Daoy (cell line): ENCODE results near the gene NARF. TPM values are rescaled to one million over a fixed set of nuclear protein-coding genes. Genes with fewer than 3 reads are reported as not detected.
"Not testable (repeated sequence)": the region's sequence is repeated elsewhere in the genome, so short reads cannot be mapped to it uniquely, and the experiment has no call there.

Experiments
- DNase-seq: peaks from one replicate; pipeline ENCODE4 v3.0.0-alpha.2; 2015; ENCODE audit warnings: low read depth
- total RNA-seq: library from RNA; depleted of rRNA; stranded (reverse); fragments of >200 nt; shearing (Covaris generic); gene quantifications from 2 replicates; pipeline ENCODE4 v1.2.3, GENCODE V29; 2014; rRNA removed

NARF gene
- 42.3 and 59.4 TPM in 2 replicates for total RNA-seq

DNA sequence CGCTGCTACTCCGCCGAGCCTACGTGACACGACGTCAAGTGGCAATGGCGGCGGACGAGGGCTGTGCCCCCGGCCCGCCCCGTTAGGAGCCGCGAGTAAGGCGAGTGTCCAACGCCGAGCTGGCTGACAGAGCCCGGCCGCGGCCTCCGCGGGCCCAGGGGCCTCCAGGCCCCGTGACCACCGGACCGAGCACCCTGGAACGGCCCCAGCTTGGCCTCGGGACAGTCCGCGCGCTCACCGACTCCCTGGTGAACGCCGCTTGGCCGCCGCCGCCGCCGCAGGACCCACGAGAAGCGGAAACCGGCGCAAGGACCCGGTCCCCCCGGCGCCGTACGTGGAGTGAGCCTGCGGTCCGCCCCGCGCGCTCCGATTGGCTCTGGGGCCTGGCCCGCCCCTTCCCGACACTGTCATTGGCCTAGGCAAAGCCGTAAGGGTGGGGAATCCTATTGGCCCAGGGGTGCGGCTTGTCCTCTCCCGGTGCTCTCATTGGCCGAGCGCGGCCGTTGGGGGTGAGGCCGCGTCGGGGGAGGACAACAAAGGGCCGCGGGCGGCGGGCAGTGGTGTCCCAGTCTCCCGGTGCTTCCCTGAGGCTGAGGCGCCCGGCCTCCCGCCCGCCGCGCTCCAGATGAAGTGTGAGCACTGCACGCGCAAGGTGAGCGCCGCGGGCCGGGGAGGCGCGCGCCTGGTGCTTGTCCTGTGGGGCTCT is at the start of gene NARF:
Gene NARF (plus strand): TSS at position 563 of the 706 bp plus-strand sequence. CDS start 63 bp downstream, at position 626.
- peak; percentile 99 for DNase-seq

DNA sequence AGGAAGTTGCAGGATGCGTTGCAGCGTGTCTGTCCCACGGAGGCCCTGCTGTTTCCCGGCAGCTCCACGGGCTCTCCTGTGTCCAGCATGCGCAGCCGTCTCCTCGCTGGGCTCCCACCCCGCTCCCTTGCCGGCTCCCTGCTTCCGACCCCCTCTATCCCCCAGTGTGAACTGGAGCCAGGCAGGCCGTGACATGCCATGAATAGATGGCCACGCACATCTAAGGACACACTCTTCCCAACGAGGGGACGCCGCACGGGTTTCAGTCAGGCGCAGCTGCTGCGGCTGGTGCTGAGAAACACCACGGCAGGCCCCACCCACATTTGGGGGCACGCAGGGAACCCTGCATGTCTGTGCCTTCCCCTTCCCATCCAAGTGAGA is 49.6 kb upstream of the NARF start:
- no peak for DNase-seq

- DNase-seq = no peak
Measured at GRCh38 chr17:82410014-82410716, 48.4 kb upstream of the NARF start.

DNA sequence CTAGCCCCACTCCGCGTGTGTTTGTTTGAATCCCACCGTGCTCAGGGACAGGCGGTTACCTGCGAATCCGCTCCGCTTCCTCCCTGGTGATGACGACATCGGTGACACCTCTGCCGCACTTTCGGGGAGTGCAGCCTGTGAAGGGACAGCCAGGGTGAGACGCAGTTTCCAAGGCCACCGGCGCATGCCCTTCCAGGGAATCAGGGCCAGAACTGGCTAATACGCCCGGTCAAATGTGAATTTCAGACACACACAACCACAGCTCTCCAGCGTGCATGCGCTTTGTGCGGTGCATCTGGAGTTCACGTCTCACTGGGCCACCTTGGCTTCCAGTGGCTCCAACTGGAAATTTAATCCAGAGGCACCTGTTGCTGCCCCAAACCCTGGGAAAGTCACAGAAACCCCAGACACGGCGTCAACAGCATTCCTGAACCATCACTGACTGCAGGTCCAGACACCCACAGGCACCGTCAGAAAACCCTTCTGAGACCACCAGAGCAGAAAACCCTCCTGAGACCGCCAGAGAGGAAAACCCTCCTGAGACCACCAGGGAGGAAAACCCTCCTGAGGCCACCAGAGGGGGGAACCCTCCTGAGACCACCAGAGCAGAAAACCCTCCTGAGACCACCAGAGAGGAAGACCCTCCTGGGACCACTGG is 47.0 kb upstream of the NARF start:
- no peak for DNase-seq

DNA sequence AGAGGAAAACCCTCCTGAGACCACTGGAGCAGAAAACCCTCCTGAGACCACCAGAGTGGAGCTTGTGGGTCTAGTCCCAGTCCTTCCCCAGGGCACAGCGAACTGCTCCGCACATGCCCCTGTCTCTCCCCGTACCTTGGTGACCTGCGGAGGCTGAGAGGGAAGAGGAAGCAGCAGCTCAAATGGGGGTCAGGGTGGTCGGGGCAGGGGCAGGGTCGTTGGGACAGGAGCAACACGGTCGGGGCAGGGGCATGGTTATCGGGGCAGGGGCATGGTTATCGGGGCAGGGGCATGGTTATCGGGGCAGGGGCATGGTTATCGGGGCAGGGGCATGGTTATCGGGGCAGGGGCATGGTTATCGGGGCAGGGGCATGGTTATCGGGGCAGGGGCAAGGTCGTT is 46.5 kb upstream of the NARF start:
- not testable (repeated sequence) for DNase-seq

GRCh38 chr17:82412535-82413520 is 45.7 kb upstream of the NARF start:
- no peak for DNase-seq

DNA sequence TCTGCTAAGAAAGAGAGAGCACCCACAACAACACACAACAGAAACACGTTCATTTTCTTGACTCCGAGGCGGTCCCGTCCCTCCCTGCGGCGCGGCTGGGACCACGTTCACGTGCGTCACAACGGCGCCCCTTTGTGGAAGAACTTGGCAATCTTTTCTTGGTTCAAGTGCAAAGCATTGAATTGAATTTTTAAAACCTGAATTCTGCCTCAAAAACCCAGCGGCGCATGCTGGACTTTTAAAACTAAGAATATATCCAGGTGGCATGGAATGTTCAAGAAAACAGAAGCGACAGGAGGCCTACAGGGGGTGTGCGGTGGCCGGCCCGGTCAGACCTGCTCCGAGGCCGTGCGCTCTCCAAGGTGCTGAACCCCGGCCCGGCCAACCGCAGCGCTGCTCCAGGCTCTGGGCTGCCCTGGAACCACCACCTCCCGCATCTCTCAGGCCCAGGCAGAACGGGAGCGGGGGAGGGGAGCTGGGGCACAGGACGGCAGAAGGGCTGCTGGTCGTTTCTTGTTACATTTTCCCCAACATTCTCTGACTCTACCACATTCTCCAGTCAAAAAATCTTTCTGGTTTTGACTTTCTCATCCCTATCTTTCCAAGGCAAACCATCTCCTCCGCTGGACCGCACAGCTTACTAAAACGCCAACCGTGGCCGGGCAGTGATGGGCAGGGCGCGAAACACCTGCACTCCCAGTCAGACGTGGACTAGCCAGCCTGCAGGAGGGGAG is 43.8 kb upstream of the NARF start:
- DNase-seq = peak; percentile 75

DNA sequence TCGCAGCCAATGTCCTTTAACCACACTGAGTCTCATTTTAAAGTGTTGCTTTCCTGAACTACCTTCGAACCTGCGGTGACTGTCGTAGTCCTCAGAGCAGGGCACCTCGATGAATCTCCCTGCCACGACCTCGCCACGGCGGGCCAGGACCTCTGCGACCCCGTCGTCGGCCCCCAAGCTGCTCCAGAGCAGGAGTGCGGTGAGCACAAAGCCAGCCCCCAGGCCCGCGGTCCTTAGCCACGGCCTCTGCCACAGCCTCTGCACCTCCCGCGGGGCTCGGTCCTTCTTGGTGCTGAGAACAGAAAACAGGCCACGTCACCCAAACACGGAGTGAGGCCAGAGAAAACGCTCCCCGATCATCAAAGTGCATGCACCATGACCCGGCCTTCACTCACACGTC is 43.2 kb upstream of the NARF start:
- DNase-seq = no peak

DNA sequence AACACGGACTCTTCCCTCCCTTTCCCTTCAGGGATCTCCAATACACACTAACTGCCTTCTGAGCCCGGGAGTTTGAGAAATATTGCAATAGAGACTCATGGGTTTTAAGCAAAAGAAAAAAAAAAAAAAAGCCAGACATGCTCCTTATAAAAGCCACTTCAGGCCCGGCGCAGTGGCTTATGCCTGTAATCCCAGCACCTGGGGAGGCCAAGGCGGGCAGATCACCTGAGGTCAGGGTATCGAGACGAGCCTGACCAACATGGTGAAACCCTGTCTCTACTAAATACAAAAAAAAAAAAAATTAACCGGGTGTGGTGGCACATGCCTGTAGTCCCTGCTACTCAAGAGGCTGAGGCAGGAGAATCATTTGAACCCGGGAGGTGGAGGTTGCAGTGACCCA is 42.8 kb upstream of the NARF start:
- no peak for DNase-seq

- no peak for DNase-seq
Measured at GRCh38 chr17:82416264-82416663, 42.3 kb upstream of the NARF start.

- no peak for DNase-seq
Measured at GRCh38 chr17:82416771-82417170, 41.8 kb upstream of the NARF start.

DNA sequence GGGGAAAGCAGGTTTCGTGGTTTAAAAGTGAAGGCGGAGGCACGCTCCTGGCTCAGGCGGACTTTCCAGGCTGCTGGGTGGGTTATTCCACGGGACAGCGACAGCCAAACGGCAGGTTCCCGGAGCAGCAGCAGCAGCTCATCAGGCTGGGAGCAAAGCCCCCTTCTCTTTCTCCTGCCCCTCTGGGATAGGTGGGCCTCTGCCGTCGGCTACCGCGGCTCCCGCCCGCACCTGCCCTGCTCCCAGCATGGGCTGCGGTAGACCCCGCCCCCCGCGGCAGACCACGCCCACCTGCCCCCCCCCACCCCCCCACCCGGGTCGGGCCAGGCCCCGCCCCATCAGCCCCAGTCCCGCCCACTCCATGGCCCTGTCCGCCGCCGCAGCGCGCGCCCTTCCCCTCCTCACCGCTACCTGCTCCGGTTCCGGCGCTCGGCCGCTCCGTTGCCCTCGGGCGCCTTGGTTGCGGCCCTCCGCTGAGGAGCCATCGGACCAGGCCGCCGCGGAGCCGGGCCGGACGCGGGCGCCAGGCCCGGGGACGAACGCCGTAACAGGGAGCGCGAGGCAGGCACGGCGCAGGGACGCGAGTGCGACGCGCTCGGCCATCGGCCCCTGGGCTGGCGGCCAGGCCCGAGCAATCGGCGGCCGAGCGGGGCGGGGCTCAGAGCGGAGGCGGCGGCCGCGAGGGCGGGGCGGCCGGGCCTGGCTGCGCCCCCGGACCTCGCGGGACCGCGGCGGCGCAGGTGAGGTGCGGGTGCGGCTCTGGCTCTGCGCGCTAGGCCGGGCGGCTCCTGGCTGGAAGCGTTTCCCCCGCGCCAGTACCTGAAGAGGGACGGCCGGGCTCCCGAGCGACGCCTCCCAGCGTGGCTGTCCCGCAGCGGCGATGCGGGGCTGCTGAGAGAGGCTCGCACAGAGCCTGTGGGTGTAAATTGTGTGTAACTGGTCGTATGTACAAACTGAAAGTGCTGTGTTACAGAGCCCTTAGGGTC is 40.2 kb upstream of the NARF start, which contains the start of the genes HEXD and OGFOD3:
Gene HEXD (plus strand): TSS at position 347 of the 986 bp plus-strand sequence. CDS start 1,453 bp downstream, outside the sequence.
Gene OGFOD3 (minus strand): TSS at position 586 of the 986 bp plus-strand sequence. CDS start 101 bp downstream, at position 485.
- peak; percentile 94 for DNase-seq

GRCh38 chr17:82419540-82419939 is 39.0 kb upstream of the NARF start:
- DNase-seq = peak; percentile 16

- DNase-seq = peak; percentile 40
Measured at GRCh38 chr17:82424001-82424862, 34.3 kb upstream of the NARF start.

DNA sequence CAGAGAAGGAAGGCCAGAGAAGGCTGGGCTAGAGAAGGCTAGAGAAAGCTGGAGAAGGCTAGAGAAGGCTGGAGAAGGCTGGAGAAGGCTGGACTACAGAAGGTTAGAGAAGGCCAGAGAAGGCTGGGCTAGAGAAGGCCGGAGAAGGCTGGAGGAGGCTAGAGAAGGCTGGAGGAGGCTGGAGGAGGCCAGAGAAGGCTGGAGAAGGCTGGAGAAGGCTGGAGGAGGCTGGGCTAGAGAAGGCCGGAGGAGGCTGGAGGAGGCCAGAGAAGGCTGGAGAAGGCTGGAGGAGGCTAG is 33.7 kb upstream of the NARF start:
- no peak for DNase-seq

DNA sequence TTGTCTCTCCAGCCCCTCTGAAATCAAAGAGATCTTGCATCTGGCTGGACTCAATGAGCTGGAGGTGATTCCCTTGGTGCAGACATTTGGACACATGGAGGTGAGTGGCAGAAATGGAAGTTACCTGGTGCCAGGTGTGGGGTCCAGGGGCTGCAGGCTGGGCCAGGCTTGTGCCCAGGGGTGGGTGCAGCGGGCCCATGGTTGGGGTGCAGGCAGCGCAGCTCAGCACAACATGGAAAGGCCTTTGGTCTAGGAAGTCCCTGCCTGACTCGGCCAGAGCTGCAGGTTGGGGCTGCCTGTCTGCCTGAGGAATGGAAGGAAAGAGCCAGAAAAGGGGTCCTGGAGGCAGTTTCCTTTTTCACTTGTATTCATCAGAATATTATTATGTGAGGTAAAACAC is 30.0 kb upstream of the NARF start:
- no peak for DNase-seq

- no peak for DNase-seq
Measured at GRCh38 chr17:82429824-82430223, 28.7 kb upstream of the NARF start.

- DNase-seq = no peak
Measured at GRCh38 chr17:82432017-82432416, 26.5 kb upstream of the NARF start.
